GM23338 (cell line): ENCODE measurements around the gene CLDN9. TPM values are rescaled to one million over a fixed set of nuclear protein-coding genes. Genes with fewer than 3 reads are reported as not detected.

ENCODE experiments used
- ATAC-seq: fragments of 200-7000 bp; cut with Tn5 transposase; 3 replicates; pipeline ENCODE4 v1.9.1; 2020
- DNase-seq: peaks from one replicate; pipeline ENCODE4 v3.0.0-alpha.2; 2015; ENCODE audit warnings: low spot score
- H2AFZ ChIP-seq: fragments of 200-600 bp; sonication (generic); 2 replicates; pipeline ENCODE4 v1.8.0; 2016; ENCODE audit warnings: antibody characterized with exemption, mild to moderate bottlenecking, moderate library complexity
- H3F3A ChIP-seq: fragments of 200-600 bp; sonication (generic); replicated peaks from 2 replicates; pipeline ENCODE4 v1.8.0; 2017; ENCODE audit warnings: antibody characterized with exemption, mixed run types, low read depth
- H3K27ac ChIP-seq: fragments of 200-600 bp; sonication (generic); 2 replicates; pipeline ENCODE4 v1.6.1; 2016; ENCODE audit warnings: low read depth
- H3K27me3 ChIP-seq: fragments of 200-600 bp; sonication (generic); 2 replicates; pipeline ENCODE4 v1.8.0; 2016; ENCODE audit warnings: mild to moderate bottlenecking, mixed run types, moderate library complexity; ENCODE audit not compliant: insufficient read depth
- H3K36me3 ChIP-seq: fragments of 200-600 bp; sonication (generic); 2 replicates; pipeline ENCODE4 v1.8.0; 2016; ENCODE audit warnings: mild to moderate bottlenecking; ENCODE audit not compliant: insufficient read depth
- H3K4me1 ChIP-seq: fragments of 200-600 bp; sonication (generic); 2 replicates; pipeline ENCODE4 v1.8.0; 2016; ENCODE audit warnings: mild to moderate bottlenecking, moderate library complexity; ENCODE audit not compliant: insufficient read depth
- H3K4me2 ChIP-seq: fragments of 200-600 bp; sonication (generic); 2 replicates; pipeline ENCODE4 v1.7.1; 2017; ENCODE audit warnings: mixed run types
- H3K4me3 ChIP-seq: fragments of 200-600 bp; sonication (generic); 2 replicates; pipeline ENCODE4 v1.6.1; 2016; ENCODE audit warnings: mixed run types
- H3K79me2 ChIP-seq: fragments of 200-600 bp; sonication (generic); replicated peaks from 2 replicates; pipeline ENCODE4 v1.8.0; 2017; ENCODE audit warnings: mild to moderate bottlenecking; ENCODE audit not compliant: insufficient read depth
- H3K9me2 ChIP-seq: fragments of 200-600 bp; sonication (generic); 2 replicates; pipeline ENCODE4 v1.8.0; 2017; ENCODE audit not compliant: insufficient read depth
- H4K20me1 ChIP-seq: fragments of 200-600 bp; sonication (generic); replicated peaks from 2 replicates; pipeline ENCODE4 v1.8.0; 2017; ENCODE audit warnings: mild to moderate bottlenecking; ENCODE audit not compliant: insufficient read depth
- H3K27ac Mint-ChIP-seq: 2 replicates; pipeline ENCODE4 v1.8.0; 2020; ENCODE audit warnings: inconsistent platforms, mild to moderate bottlenecking, moderate library complexity, mixed read lengths
- H3K27me3 Mint-ChIP-seq: 3 replicates; pipeline ENCODE4 v1.8.0; 2022; ENCODE audit warnings: low read depth, mild to moderate bottlenecking, moderate library complexity, mixed read lengths, inconsistent platforms; ENCODE audit not compliant: insufficient read depth, poor library complexity
- H3K36me3 Mint-ChIP-seq: 3 replicates; pipeline ENCODE4 v1.8.0; 2021; ENCODE audit warnings: low read depth, mild to moderate bottlenecking, inconsistent platforms, moderate library complexity, mixed read lengths
- H3K4me1 Mint-ChIP-seq: 3 replicates; pipeline ENCODE4 v1.8.0; 2020; ENCODE audit warnings: mild to moderate bottlenecking, inconsistent platforms, mixed read lengths
- H3K4me3 Mint-ChIP-seq: 3 replicates; pipeline ENCODE4 v1.8.0; 2021; ENCODE audit warnings: moderate library complexity, mild to moderate bottlenecking, inconsistent platforms, mixed read lengths
- H3K9me3 Mint-ChIP-seq: 3 replicates; pipeline ENCODE4 v1.8.0; 2020; ENCODE audit warnings: moderate library complexity, mild to moderate bottlenecking, inconsistent platforms, mixed read lengths
- CREB1 ChIP-seq: fragments of 250-450 bp; sonication (Bioruptor Pico); IDR thresholded peaks from 2 replicates; pipeline ENCODE4 v1.5.0; 2020; ENCODE audit warnings: low read depth, mild to moderate bottlenecking, moderate library complexity
- EZH2 ChIP-seq: fragments of 200-600 bp; sonication (generic); IDR thresholded peaks from one replicate; pipeline ENCODE4 v1.8.0; 2017; ENCODE audit warnings: antibody characterized with exemption, mild to moderate bottlenecking, low read depth; ENCODE audit not compliant: unreplicated experiment
- EZH2phosphoT487 ChIP-seq: fragments of 200-600 bp; sonication (generic); IDR thresholded peaks from one replicate; pipeline ENCODE4 v1.8.1; 2018; ENCODE audit warnings: antibody characterized with exemption; ENCODE audit not compliant: unreplicated experiment
- JUNB ChIP-seq: IDR thresholded peaks from one replicate; pipeline ENCODE4 v1.6.1; 2016; ENCODE audit warnings: antibody characterized with exemption; ENCODE audit not compliant: unreplicated experiment
- NANOG ChIP-seq: IDR thresholded peaks from 2 replicates; pipeline ENCODE4 v1.6.1; 2016; ENCODE audit warnings: antibody characterized with exemption, borderline replicate concordance
- POLR2AphosphoS5 ChIP-seq: IDR thresholded peaks from 2 replicates; pipeline ENCODE4 v1.6.1; 2016; ENCODE audit warnings: antibody characterized with exemption, low read depth
- REST ChIP-seq: IDR thresholded peaks from one replicate; pipeline ENCODE4 v1.6.1; 2018; ENCODE audit warnings: antibody characterized with exemption; ENCODE audit not compliant: unreplicated experiment
- STAT1 ChIP-seq: IDR thresholded peaks from one replicate; pipeline ENCODE4 v1.6.1; 2016; ENCODE audit warnings: antibody characterized with exemption; ENCODE audit not compliant: unreplicated experiment
- ZNF114 ChIP-seq: fragments of 250-450 bp; sonication (Bioruptor Pico); IDR thresholded peaks from 2 replicates; pipeline ENCODE4 v1.5.0; 2020; ENCODE audit warnings: mild to moderate bottlenecking, moderate library complexity
- ZNF331 ChIP-seq: fragments of 250-450 bp; sonication (Bioruptor Pico); IDR thresholded peaks from 2 replicates; pipeline ENCODE4 v1.5.0; 2020; ENCODE audit warnings: low read depth, mild to moderate bottlenecking, moderate library complexity
- polyA plus RNA-seq: library from polyadenylated mRNA; unstranded; fragments of >200 nt; fragmentation: Nextera tagmentation; extraction: Ambion mirVana; gene quantifications from 2 replicates; pipeline ENCODE4 v1.2.1, GENCODE V29; 2016
- total RNA-seq: library from RNA; depleted of rRNA; stranded (reverse); fragments of >200 nt; shearing (Covaris generic); gene quantifications from 2 replicates; pipeline ENCODE4 v1.2.3, GENCODE V29; 2014
- TF ChIP-seq, protein P1 (sequence below): IDR thresholded peaks from 2 replicates; pipeline ENCODE4 v1.6.1; 2016; ENCODE audit warnings: antibody characterized with exemption
- TF ChIP-seq, protein P2 (sequence below), 2 experiments: fragments of 200-600 bp in 1 of 2; sonication (generic) in 1 of 2; conservative IDR thresholded peaks; 2 replicates each; pipeline versions ENCODE4 v1.5.1 to v1.6.1; 2016 to 2017; ENCODE audit warnings: antibody characterized with exemption in 2 of 2, low read depth in 2 of 2, mild to moderate bottlenecking in 2 of 2, moderate library complexity in 1 of 2
- TF ChIP-seq, protein P3 (sequence below): fragments of 250-450 bp; sonication (Bioruptor Pico); IDR thresholded peaks from 2 replicates; pipeline ENCODE4 v1.5.0; 2020; ENCODE audit warnings: mild to moderate bottlenecking, moderate library complexity

Gene CLDN9
- total and polyA plus RNA-seq, 2 experiments from 2014 or later = 1.8 to 3.0 TPM

GRCh38 chr16:3035289-3035971 is 22.7 kb downstream of the CLDN9 start:
- peaks cover 29% of the 10 kb centered on the region; the same call in 1 of the 2 replicates for H3K4me1 ChIP-seq
- H3K4me3 Mint-ChIP-seq = peak overlapping the region; percentile 79
- H3K27me3 ChIP-seq = peaks cover 2% of the 10 kb centered on the region; the same call in 1 of the 2 replicates
- TF ChIP-seq EZH2 (no peak), NANOG (no peak), STAT1 (no peak), ZNF331 (CRISPR knock-in tag) (no peak), REST (no peak), POLR2AphosphoS5 (no peak), CREB1 (no peak), ZNF114 (CRISPR knock-in tag) (no peak), JUNB (no peak), EZH2phosphoT487 (no peak)
- TF ChIP-seq, protein P1, sequence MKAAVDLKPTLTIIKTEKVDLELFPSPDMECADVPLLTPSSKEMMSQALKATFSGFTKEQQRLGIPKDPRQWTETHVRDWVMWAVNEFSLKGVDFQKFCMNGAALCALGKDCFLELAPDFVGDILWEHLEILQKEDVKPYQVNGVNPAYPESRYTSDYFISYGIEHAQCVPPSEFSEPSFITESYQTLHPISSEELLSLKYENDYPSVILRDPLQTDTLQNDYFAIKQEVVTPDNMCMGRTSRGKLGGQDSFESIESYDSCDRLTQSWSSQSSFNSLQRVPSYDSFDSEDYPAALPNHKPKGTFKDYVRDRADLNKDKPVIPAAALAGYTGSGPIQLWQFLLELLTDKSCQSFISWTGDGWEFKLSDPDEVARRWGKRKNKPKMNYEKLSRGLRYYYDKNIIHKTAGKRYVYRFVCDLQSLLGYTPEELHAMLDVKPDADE = no peak
- TF ChIP-seq, protein P2, sequence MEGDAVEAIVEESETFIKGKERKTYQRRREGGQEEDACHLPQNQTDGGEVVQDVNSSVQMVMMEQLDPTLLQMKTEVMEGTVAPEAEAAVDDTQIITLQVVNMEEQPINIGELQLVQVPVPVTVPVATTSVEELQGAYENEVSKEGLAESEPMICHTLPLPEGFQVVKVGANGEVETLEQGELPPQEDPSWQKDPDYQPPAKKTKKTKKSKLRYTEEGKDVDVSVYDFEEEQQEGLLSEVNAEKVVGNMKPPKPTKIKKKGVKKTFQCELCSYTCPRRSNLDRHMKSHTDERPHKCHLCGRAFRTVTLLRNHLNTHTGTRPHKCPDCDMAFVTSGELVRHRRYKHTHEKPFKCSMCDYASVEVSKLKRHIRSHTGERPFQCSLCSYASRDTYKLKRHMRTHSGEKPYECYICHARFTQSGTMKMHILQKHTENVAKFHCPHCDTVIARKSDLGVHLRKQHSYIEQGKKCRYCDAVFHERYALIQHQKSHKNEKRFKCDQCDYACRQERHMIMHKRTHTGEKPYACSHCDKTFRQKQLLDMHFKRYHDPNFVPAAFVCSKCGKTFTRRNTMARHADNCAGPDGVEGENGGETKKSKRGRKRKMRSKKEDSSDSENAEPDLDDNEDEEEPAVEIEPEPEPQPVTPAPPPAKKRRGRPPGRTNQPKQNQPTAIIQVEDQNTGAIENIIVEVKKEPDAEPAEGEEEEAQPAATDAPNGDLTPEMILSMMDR (conservative IDR thresholded peaks at IDR 0.05; ENCODE audit: low read depth in 2 of 2) = no peak
- TF ChIP-seq, protein P3, sequence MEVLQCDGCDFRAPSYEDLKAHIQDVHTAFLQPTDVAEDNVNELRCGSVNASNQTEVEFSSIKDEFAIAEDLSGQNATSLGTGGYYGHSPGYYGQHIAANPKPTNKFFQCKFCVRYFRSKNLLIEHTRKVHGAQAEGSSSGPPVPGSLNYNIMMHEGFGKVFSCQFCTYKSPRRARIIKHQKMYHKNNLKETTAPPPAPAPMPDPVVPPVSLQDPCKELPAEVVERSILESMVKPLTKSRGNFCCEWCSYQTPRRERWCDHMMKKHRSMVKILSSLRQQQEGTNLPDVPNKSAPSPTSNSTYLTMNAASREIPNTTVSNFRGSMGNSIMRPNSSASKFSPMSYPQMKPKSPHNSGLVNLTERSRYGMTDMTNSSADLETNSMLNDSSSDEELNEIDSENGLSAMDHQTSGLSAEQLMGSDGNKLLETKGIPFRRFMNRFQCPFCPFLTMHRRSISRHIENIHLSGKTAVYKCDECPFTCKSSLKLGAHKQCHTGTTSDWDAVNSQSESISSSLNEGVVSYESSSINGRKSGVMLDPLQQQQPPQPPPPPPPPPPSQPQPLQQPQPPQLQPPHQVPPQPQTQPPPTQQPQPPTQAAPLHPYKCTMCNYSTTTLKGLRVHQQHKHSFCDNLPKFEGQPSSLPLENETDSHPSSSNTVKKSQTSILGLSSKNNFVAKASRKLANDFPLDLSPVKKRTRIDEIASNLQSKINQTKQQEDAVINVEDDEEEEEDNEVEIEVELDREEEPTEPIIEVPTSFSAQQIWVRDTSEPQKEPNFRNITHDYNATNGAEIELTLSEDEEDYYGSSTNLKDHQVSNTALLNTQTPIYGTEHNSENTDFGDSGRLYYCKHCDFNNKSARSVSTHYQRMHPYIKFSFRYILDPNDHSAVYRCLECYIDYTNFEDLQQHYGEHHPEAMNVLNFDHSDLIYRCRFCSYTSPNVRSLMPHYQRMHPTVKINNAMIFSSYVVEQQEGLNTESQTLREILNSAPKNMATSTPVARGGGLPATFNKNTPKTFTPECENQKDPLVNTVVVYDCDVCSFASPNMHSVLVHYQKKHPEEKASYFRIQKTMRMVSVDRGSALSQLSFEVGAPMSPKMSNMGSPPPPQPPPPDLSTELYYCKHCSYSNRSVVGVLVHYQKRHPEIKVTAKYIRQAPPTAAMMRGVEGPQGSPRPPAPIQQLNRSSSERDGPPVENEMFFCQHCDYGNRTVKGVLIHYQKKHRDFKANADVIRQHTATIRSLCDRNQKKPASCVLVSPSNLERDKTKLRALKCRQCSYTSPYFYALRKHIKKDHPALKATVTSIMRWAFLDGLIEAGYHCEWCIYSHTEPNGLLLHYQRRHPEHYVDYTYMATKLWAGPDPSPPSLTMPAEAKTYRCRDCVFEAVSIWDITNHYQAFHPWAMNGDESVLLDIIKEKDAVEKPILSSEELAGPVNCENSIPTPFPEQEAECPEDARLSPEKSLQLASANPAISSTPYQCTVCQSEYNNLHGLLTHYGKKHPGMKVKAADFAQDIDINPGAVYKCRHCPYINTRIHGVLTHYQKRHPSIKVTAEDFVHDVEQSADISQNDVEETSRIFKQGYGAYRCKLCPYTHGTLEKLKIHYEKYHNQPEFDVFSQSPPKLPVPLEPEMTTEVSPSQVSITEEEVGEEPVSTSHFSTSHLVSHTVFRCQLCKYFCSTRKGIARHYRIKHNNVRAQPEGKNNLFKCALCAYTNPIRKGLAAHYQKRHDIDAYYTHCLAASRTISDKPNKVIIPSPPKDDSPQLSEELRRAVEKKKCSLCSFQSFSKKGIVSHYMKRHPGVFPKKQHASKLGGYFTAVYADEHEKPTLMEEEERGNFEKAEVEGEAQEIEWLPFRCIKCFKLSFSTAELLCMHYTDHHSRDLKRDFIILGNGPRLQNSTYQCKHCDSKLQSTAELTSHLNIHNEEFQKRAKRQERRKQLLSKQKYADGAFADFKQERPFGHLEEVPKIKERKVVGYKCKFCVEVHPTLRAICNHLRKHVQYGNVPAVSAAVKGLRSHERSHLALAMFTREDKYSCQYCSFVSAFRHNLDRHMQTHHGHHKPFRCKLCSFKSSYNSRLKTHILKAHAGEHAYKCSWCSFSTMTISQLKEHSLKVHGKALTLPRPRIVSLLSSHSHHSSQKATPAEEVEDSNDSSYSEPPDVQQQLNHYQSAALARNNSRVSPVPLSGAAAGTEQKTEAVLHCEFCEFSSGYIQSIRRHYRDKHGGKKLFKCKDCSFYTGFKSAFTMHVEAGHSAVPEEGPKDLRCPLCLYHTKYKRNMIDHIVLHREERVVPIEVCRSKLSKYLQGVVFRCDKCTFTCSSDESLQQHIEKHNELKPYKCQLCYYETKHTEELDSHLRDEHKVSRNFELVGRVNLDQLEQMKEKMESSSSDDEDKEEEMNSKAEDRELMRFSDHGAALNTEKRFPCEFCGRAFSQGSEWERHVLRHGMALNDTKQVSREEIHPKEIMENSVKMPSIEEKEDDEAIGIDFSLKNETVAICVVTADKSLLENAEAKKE (CRISPR knock-in tag) = no peak
- H3K79me2 ChIP-seq = no peaks in the 10 kb centered on the region
- peaks cover 24% of the 10 kb centered on the region for H3K27me3 Mint-ChIP-seq
- H4K20me1 ChIP-seq = peaks cover 17% of the 10 kb centered on the region
- H3K9me3 Mint-ChIP-seq = peaks cover 4% of the 10 kb centered on the region
- H3K9me2 ChIP-seq = no peaks in the 10 kb centered on the region
- H3K36me3 Mint-ChIP-seq = peaks cover 22% of the 10 kb centered on the region
- ATAC-seq (no peak), DNase-seq (no peak)
- H3K4me2 ChIP-seq = peak overlapping the region; percentile 96
- no peak overlapping the region for H3K27ac Mint-ChIP-seq
- H2AFZ ChIP-seq = no peak overlapping the region
- H3K27ac ChIP-seq = no peak overlapping the region
- H3K4me3 ChIP-seq = peak overlapping the region; percentile 84
- no peaks in the 10 kb centered on the region for H3K36me3 ChIP-seq
- peaks cover 35% of the 10 kb centered on the region for H3K4me1 Mint-ChIP-seq
- H3F3A ChIP-seq = peaks cover 22% of the 10 kb centered on the region; the same call in 1 of the 2 replicates
